Parathyroid adenoma (tissue), 2 donors: ENCODE results near the gene KLF1.

ENCODE experiments used
- H2AFZ ChIP-seq: fragments of 300-600 bp; sonication (generic); one replicate; pipeline ENCODE4 v1.7.0; 2017; ENCODE audit warnings: antibody characterized with exemption, mild to moderate bottlenecking
- H3K27ac ChIP-seq: fragments of 300-600 bp; sonication (generic); one replicate; pipeline ENCODE4 v1.7.0; 2017
- H3K27me3 ChIP-seq: fragments of 300-600 bp; sonication (generic); one replicate; pipeline ENCODE4 v1.7.0; 2017; ENCODE audit warnings: low read length; ENCODE audit not compliant: control insufficient read depth, insufficient read depth
- H3K36me3 ChIP-seq: fragments of 300-600 bp; sonication (generic); one replicate; pipeline ENCODE4 v1.7.0; 2017; ENCODE audit warnings: low read length; ENCODE audit not compliant: control insufficient read depth, insufficient read depth
- H3K4me1 ChIP-seq: fragments of 300-600 bp; sonication (generic); one replicate; pipeline ENCODE4 v1.7.0; 2017; ENCODE audit warnings: control low read depth
- H3K4me2 ChIP-seq: fragments of 300-600 bp; sonication (generic); one replicate; pipeline ENCODE4 v1.7.0; 2017; ENCODE audit warnings: low read length
- H3K4me3 ChIP-seq: fragments of 300-600 bp; sonication (generic); one replicate; pipeline ENCODE4 v1.7.0; 2017; ENCODE audit warnings: low read depth, low read length
- H3K79me2 ChIP-seq: fragments of 300-600 bp; sonication (generic); one replicate; pipeline ENCODE4 v1.7.0; 2017; ENCODE audit warnings: control low read depth
- H3K9ac ChIP-seq: fragments of 300-600 bp; sonication (generic); one replicate; pipeline ENCODE4 v1.7.0; 2017; ENCODE audit warnings: mild to moderate bottlenecking
- H3K9me3 ChIP-seq: fragments of 300-600 bp; sonication (generic); one replicate; pipeline ENCODE4 v1.7.0; 2017; ENCODE audit warnings: low read length; ENCODE audit not compliant: control insufficient read depth
- CTCF ChIP-seq: fragments of 300-600 bp; sonication (generic); IDR thresholded peaks from one replicate; pipeline ENCODE4 v1.7.0; 2017; ENCODE audit warnings: antibody characterized with exemption, mild to moderate bottlenecking
- donor health status: primary hyperparathyroidism.

KLF1 gene

DNA sequence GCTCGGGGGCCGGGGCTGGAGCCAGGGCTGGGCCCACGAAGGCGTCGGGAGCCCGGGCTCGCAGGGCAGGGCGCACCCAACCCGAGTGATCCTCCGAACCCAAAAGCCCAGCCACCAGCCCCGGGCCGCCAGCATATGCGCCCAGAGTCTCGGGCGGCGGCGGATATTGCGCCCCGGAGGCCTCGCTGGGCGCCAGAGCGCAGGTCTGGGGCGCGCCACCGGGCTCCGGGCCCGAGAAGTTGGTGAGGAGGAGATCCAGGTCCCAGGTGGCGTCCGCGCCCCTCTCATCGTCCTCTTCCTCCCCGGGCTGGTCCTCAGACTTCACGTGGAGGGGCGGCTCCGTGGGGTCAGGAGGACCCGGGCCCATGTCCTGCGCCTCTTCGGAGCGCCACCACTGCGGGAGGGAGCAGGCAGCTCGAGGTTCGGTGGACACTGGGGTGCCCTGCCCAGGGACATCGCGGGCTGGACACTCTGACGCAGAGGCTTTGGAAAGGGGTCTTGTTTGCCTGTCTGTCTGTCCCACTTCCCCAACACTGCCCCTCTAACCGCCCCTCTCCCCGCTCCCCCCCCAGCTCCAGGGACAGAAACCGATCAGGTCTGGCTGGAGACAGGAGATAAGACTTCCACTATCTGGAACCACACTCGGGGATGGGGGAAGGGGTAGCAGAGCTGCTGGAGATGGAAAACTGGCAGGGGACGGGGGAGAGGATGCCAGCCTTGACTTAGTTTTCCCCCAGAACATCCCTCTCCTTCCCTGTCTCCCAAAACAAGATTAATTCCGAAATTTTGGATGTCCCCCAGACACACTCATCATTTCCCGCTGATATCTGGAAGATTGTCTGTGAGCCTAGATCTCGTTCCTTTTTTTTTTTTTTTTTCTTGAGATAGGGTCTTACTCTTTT is 1.0 kb downstream of the KLF1 start:
- Histone ChIP-seq H3K9me3 (no peaks in the 10 kb centered on the region), H3K4me1 (no peaks in the 10 kb centered on the region), H3K4me2 (peak overlapping the region; percentile 62), H2AFZ (peak overlapping the region; percentile 88), H3K4me3 (peak overlapping the region; percentile 47), H3K27me3 (no peaks in the 10 kb centered on the region), H3K79me2 (no peaks in the 10 kb centered on the region), H3K27ac (no peak overlapping the region), H3K9ac (no peak overlapping the region), H3K36me3 (no peaks in the 10 kb centered on the region)
- no peak for TF ChIP-seq CTCF

- TF ChIP-seq CTCF: peak; percentile 63
- no peaks in the 10 kb centered on the region for H3K27me3 ChIP-seq
- H2AFZ ChIP-seq: peak overlapping the region; percentile 88
- no peaks in the 10 kb centered on the region for H3K79me2 ChIP-seq
- H3K36me3 ChIP-seq: no peaks in the 10 kb centered on the region
- H3K4me2 ChIP-seq: peak overlapping the region; percentile 62
- no peaks in the 10 kb centered on the region for H3K9me3 ChIP-seq
- H3K4me3 ChIP-seq: peak overlapping the region; percentile 47
- no peak overlapping the region for H3K9ac ChIP-seq
- no peak overlapping the region for H3K27ac ChIP-seq
- no peaks in the 10 kb centered on the region for H3K4me1 ChIP-seq
These were observed 1.9 kb downstream of the KLF1 start for GRCh38 chr19:12884926-12885748.

GRCh38 chr19:12884627-12884925 is 2.4 kb downstream of the KLF1 start:
- H3K4me1 ChIP-seq: no peaks in the 10 kb centered on the region
- no peak overlapping the region for H3K4me3 ChIP-seq
- no peak overlapping the region for H3K27ac ChIP-seq
- H3K9ac ChIP-seq: no peak overlapping the region
- peak overlapping the region; percentile 88 for H2AFZ ChIP-seq
- no peaks in the 10 kb centered on the region for H3K36me3 ChIP-seq
- no peaks in the 10 kb centered on the region for H3K9me3 ChIP-seq
- H3K27me3 ChIP-seq: no peaks in the 10 kb centered on the region
- peak overlapping the region; percentile 62 for H3K4me2 ChIP-seq
- no peaks in the 10 kb centered on the region for H3K79me2 ChIP-seq
- no peak for TF ChIP-seq CTCF

GRCh38 chr19:12884202-12884601 is 2.8 kb downstream of the KLF1 start:
- no peaks in the 10 kb centered on the region for H3K4me1 ChIP-seq

More at GRCh38 chr19:12884202-12884601, 2.8 kb downstream of the KLF1 start:
- Histone ChIP-seq H3K9ac (no peak overlapping the region), H3K36me3 (no peaks in the 10 kb centered on the region), H3K4me2 (no peak overlapping the region), H3K79me2 (no peaks in the 10 kb centered on the region), H3K27me3 (no peaks in the 10 kb centered on the region), H3K27ac (no peak overlapping the region), H2AFZ (no peak overlapping the region), H3K4me3 (no peak overlapping the region), H3K9me3 (no peaks in the 10 kb centered on the region)
- TF ChIP-seq CTCF: no peak
